ENCODE measurements around the gene FCN1. TPM values are rescaled to one million over a fixed set of nuclear protein-coding genes. Genes with fewer than 3 reads are reported as not detected.
A peak's percentile ranks its signal among the peaks of the same experiment; 100 is the strongest.

FCN1 gene
- total RNA-seq, 4 donors from 2014 or later: 0.16 to 0.42 (median 0.34) TPM

- Histone ChIP-seq H3K4me1 (peaks cover 27% of the 10 kb centered on the region), H3K9me3 (peaks cover 5% of the 10 kb centered on the region), H3K36me3 (no peaks in the 10 kb centered on the region), H3K4me3 (no peak overlapping the region), H3K27me3 (peaks cover 4% of the 10 kb centered on the region), H3K27ac (peak overlapping the region; percentile 22)
- WGBS: 32% methylated on average over 12 of the region's 14 CpGs
- DNase-seq (ENCODE audit: low spot score in 2 of 2): no peak
- TF ChIP-seq POLR2AphosphoS5 (IDR thresholded peaks at IDR 0.05) (peak in 1 of 3 donors; percentile 0), POLR2A (IDR thresholded peaks at IDR 0.05) (no peak), EP300 (IDR thresholded peaks at IDR 0.05) (no peak)
Observed at GRCh38 chr9:134895908-134896833, 21.5 kb downstream of the FCN1 start.

- WGBS: 33% methylated on average over 2 of the region's 2 CpGs
- Histone ChIP-seq H3K27me3 (peaks cover 4% of the 10 kb centered on the region), H3K36me3 (no peaks in the 10 kb centered on the region), H3K27ac (peak overlapping the region; percentile 22), H3K4me3 (no peak overlapping the region), H3K9me3 (peaks cover 5% of the 10 kb centered on the region), H3K4me1 (peaks cover 27% of the 10 kb centered on the region)
- TF ChIP-seq POLR2AphosphoS5 (IDR thresholded peaks at IDR 0.05) (no peak), CTCF (IDR thresholded peaks at IDR 0.05) (no peak), EP300 (IDR thresholded peaks at IDR 0.05) (no peak), POLR2A (IDR thresholded peaks at IDR 0.05) (no peak)
- no peak for DNase-seq (ENCODE audit: low spot score in 2 of 2)
Observed at GRCh38 chr9:134895567-134895907, 22.2 kb downstream of the FCN1 start.

- H3K27ac ChIP-seq: peak overlapping the region; percentile 22
- H3K9me3 ChIP-seq: peaks cover 5% of the 10 kb centered on the region
- no peaks in the 10 kb centered on the region for H3K36me3 ChIP-seq
- H3K4me1 ChIP-seq: peaks cover 27% of the 10 kb centered on the region
- DNase-seq (ENCODE audit: low spot score in 2 of 2): no peak
- 25% methylated on average over 3 of the region's 3 CpGs for WGBS
- no peak for TF ChIP-seq POLR2AphosphoS5 (IDR thresholded peaks at IDR 0.05)
- no peak for TF ChIP-seq CTCF (IDR thresholded peaks at IDR 0.05)
- no peak for TF ChIP-seq EP300 (IDR thresholded peaks at IDR 0.05)
- TF ChIP-seq POLR2A (IDR thresholded peaks at IDR 0.05): no peak
- no peak overlapping the region for H3K4me3 ChIP-seq
- peaks cover 4% of the 10 kb centered on the region for H3K27me3 ChIP-seq
Observed at GRCh38 chr9:134895097-134895496, 22.6 kb downstream of the FCN1 start.

GRCh38 chr9:134894136-134894860 is 23.4 kb downstream of the FCN1 start:
- H3K27ac ChIP-seq: no peak overlapping the region
- DNase-seq (ENCODE audit: low spot score in 2 of 2): no peak
- TF ChIP-seq CTCF (IDR thresholded peaks at IDR 0.05): no peak
- no peak for TF ChIP-seq POLR2AphosphoS5 (IDR thresholded peaks at IDR 0.05)
- TF ChIP-seq POLR2A (IDR thresholded peaks at IDR 0.05): no peak
- no peak for TF ChIP-seq EP300 (IDR thresholded peaks at IDR 0.05)
- no peak overlapping the region for H3K4me3 ChIP-seq
- no peaks in the 10 kb centered on the region for H3K36me3 ChIP-seq
- H3K4me1 ChIP-seq: peaks cover 27% of the 10 kb centered on the region
- 87% methylated on average over 7 of the region's 7 CpGs for WGBS
- peaks cover 4% of the 10 kb centered on the region for H3K27me3 ChIP-seq
- peaks cover 3% of the 10 kb centered on the region for H3K9me3 ChIP-seq

GRCh38 chr9:134892820-134893420 is 24.8 kb downstream of the FCN1 start:
- Histone ChIP-seq H3K9me3 (no peaks in the 10 kb centered on the region), H3K36me3 (no peaks in the 10 kb centered on the region), H3K4me3 (no peak overlapping the region), H3K27ac (no peak overlapping the region), H3K27me3 (no peaks in the 10 kb centered on the region), H3K4me1 (peaks cover 22% of the 10 kb centered on the region)
- no peak for DNase-seq (ENCODE audit: low spot score in 2 of 2)
- WGBS: 86% methylated on average over 7 of the region's 7 CpGs
- no peak for TF ChIP-seq EP300 (IDR thresholded peaks at IDR 0.05)
- no peak for TF ChIP-seq POLR2A (IDR thresholded peaks at IDR 0.05)
- no peak for TF ChIP-seq POLR2AphosphoS5 (IDR thresholded peaks at IDR 0.05)
- TF ChIP-seq CTCF (IDR thresholded peaks at IDR 0.05): no peak
